OCI-LY3 (cell line): ENCODE results near the gene ATRN.

Source experiments
- H2AFZ ChIP-seq: fragments of 200-600, 300-600 bp; shearing (Covaris generic); 2 replicates; pipeline ENCODE4 v1.6.0; 2014; ENCODE audit warnings: antibody characterized with exemption, low read depth, low read length
- H3K27ac ChIP-seq: fragments of 200-600, 300-600 bp; sonication (generic); 2 replicates; pipeline ENCODE4 v1.5.1; 2014; ENCODE audit warnings: mild to moderate bottlenecking, low read length, moderate library complexity, mixed read lengths
- H3K27me3 ChIP-seq: fragments of 200-600, 300-600 bp; sonication (generic); 2 replicates; pipeline ENCODE4 v1.6.1; 2014; ENCODE audit warnings: low read depth, low read length, mixed read lengths
- H3K36me3 ChIP-seq: fragments of 200-600, 300-600 bp; sonication (generic); replicated peaks from 2 replicates; pipeline ENCODE3; 2014; ENCODE audit warnings: low read depth, low read length, mixed read lengths
- H3K4me1 ChIP-seq: fragments of 300-600, 200-600 bp; sonication (generic); 2 replicates; pipeline ENCODE4 v1.6.1; 2014; ENCODE audit warnings: low read length, mixed read lengths
- H3K4me2 ChIP-seq: fragments of 200-600, 300-600 bp; sonication (generic); 2 replicates; pipeline ENCODE4 v1.6.1; 2014; ENCODE audit warnings: low read length, mixed read lengths
- H3K4me3 ChIP-seq: fragments of 300-600, 200-600 bp; sonication (generic); 2 replicates; pipeline ENCODE4 v1.5.1; 2014; ENCODE audit warnings: antibody characterized with exemption, mild to moderate bottlenecking, low read length, moderate library complexity
- H3K79me2 ChIP-seq: fragments of 300-600, 200-600 bp; shearing (Covaris generic); 2 replicates; pipeline ENCODE4 v1.6.1; 2014; ENCODE audit warnings: mild to moderate bottlenecking, low read length, mixed read lengths
- H3K9ac ChIP-seq: fragments of 300-600, 200-600 bp; shearing (Covaris generic); 2 replicates; pipeline ENCODE4 v1.6.0; 2014; ENCODE audit warnings: mild to moderate bottlenecking, low read length, moderate library complexity
- H3K9me3 ChIP-seq: fragments of 200-600, 300-600 bp; shearing (Covaris generic); 2 replicates; pipeline ENCODE4 v1.6.1; 2014; ENCODE audit warnings: low read length, mixed read lengths; ENCODE audit not compliant: insufficient read depth
- H4K20me1 ChIP-seq: fragments of 200-600, 300-600 bp; sonication (generic); 2 replicates; pipeline ENCODE4 v1.6.1; 2016; ENCODE audit warnings: low read length, mixed read lengths; ENCODE audit not compliant: insufficient read depth
- CTCF ChIP-seq: fragments of 200-600, 300-600 bp; sonication (generic); IDR thresholded peaks from 2 replicates; pipeline ENCODE4 v1.5.1; 2014; ENCODE audit warnings: antibody characterized with exemption, low read length, low read depth
- EZH2phosphoT487 ChIP-seq: fragments of 200-600 bp; shearing (Covaris generic); IDR thresholded peaks from 2 replicates; pipeline ENCODE4 v1.6.1; 2018; ENCODE audit warnings: antibody characterized with exemption, mixed run types, low read depth

ATRN gene

GRCh38 chr20:3694864-3695263, 224.0 kb downstream of the ATRN start:
- H3K36me3 ChIP-seq: no peaks in the 10 kb centered on the region
- no peak overlapping the region for H3K9ac ChIP-seq
- H3K4me1 ChIP-seq: no peaks in the 10 kb centered on the region
- H3K27me3 ChIP-seq: no peaks in the 10 kb centered on the region
- no peak overlapping the region for H2AFZ ChIP-seq
- H4K20me1 ChIP-seq: no peaks in the 10 kb centered on the region
- no peak overlapping the region for H3K4me2 ChIP-seq
- H3K9me3 ChIP-seq: no peaks in the 10 kb centered on the region
- TF ChIP-seq EZH2phosphoT487 (no peak), CTCF (no peak)
- H3K27ac ChIP-seq: no peak overlapping the region
- no peaks in the 10 kb centered on the region for H3K79me2 ChIP-seq
- H3K4me3 ChIP-seq: no peak overlapping the region

GRCh38 chr20:3696200-3696599, 225.4 kb downstream of the ATRN start:
- Histone ChIP-seq H3K4me1 (no peaks in the 10 kb centered on the region), H3K9me3 (no peaks in the 10 kb centered on the region), H3K4me2 (no peak overlapping the region), H3K27me3 (no peaks in the 10 kb centered on the region), H3K4me3 (no peak overlapping the region), H3K9ac (no peak overlapping the region), H3K27ac (no peak overlapping the region), H3K79me2 (no peaks in the 10 kb centered on the region), H2AFZ (no peak overlapping the region), H4K20me1 (no peaks in the 10 kb centered on the region), H3K36me3 (no peaks in the 10 kb centered on the region)
- TF ChIP-seq EZH2phosphoT487 (no peak), CTCF (peak; percentile 58)

GRCh38 chr20:3696745-3697587, 226.1 kb downstream of the ATRN start:
- H3K4me1 ChIP-seq: no peaks in the 10 kb centered on the region
- no peaks in the 10 kb centered on the region for H3K36me3 ChIP-seq
- no peak overlapping the region for H2AFZ ChIP-seq
- no peak overlapping the region for H3K9ac ChIP-seq
- H3K4me2 ChIP-seq: no peak overlapping the region
- H3K9me3 ChIP-seq: no peaks in the 10 kb centered on the region
- H3K27ac ChIP-seq: no peak overlapping the region
- TF ChIP-seq EZH2phosphoT487: no peak
- no peak for TF ChIP-seq CTCF
- no peak overlapping the region for H3K4me3 ChIP-seq
- H4K20me1 ChIP-seq: no peaks in the 10 kb centered on the region
- no peaks in the 10 kb centered on the region for H3K27me3 ChIP-seq
- H3K79me2 ChIP-seq: no peaks in the 10 kb centered on the region

- Histone ChIP-seq H3K4me1 (no peaks in the 10 kb centered on the region), H3K4me3 (no peak overlapping the region), H3K79me2 (no peaks in the 10 kb centered on the region), H3K27ac (no peak overlapping the region), H3K36me3 (no peaks in the 10 kb centered on the region), H3K4me2 (no peak overlapping the region), H4K20me1 (no peaks in the 10 kb centered on the region), H2AFZ (no peak overlapping the region), H3K9ac (no peak overlapping the region), H3K9me3 (no peaks in the 10 kb centered on the region), H3K27me3 (no peaks in the 10 kb centered on the region)
- TF ChIP-seq CTCF (no peak), EZH2phosphoT487 (no peak)
These were observed 226.9 kb downstream of the ATRN start for GRCh38 chr20:3697588-3698305.
